ENCODE data around the gene TADA2B.
"Not testable (repeated sequence)": the region's sequence is repeated elsewhere in the genome, so short reads cannot be mapped to it uniquely, and the experiment has no call there.

Gene TADA2B

DNA sequence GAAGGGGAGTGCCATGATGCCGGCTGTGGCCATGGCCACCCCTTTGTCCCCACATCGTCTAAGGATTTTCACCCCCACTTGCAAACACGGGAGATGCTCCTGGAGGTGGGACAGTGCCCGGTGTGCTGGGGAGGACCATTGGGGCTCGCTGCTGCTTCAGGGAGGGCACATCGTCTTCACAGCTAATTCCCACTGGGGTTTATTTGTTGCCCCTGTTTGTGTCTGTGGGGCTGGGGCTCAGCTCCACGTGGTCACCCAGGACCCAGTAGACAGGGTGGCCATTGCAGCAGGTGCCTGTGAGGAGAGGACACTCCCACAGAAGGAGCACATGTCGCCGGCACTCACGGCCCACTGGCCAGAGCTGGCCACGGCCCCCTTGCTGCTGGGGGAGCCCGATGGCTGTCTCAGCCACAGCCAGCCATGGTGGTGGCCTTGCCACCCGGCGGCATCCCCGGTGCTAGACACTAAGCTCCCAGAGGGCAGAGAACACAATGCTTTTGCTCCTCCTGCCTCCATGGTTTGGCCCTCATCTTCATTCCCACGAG lies 52.5 kb downstream of the TADA2B start:
- DNase-seq (ENCODE audit: low read depth in 2 of 2), result no peak
- no peak overlapping the region for H3K4me3 ChIP-seq (replicated peaks in 1 of 2; ENCODE audit: low read depth in 2 of 2, low read length in 2 of 2)
- TF ChIP-seq CTCF (IDR thresholded peaks at IDR 0.05; ENCODE audit: low read depth, low read length), result no peak

DNA sequence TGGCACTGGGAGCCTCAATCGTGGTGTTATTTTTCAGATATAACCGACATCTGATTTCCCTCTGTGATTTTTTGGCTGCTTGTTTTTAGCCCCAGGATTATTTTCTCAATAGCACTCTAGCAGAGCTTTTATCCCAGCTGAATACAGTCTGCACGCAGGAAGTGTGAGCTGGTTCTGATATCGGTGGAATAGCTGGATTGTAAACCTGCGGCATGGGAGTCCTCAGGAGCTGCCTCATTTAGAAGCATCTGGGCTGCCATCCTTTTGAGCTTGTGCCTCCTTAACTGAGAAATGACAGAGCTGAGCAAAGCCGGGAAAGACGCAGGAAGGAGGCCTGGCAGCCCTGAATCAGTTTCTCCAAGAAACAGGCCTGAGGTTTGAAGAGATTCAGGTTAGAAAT lies 53.1 kb downstream of the TADA2B start:
- TF ChIP-seq CTCF (IDR thresholded peaks at IDR 0.05; ENCODE audit: low read depth, low read length), result no peak

GRCh38 chr4:7101692-7102515 lies 58.7 kb downstream of the TADA2B start:
- no peak overlapping the region for H3K4me3 ChIP-seq (replicated peaks in 1 of 2; ENCODE audit: low read depth in 2 of 2, low read length in 2 of 2)
- peak; percentile 48 to 59 for DNase-seq (ENCODE audit: low read depth in 2 of 2)
- peak; percentile 77 for TF ChIP-seq CTCF (IDR thresholded peaks at IDR 0.05; ENCODE audit: low read depth, low read length)

More for the DNA sequence above, 53.1 kb downstream of the TADA2B start:
- no peak for DNase-seq (ENCODE audit: low read depth in 2 of 2)
- H3K4me3 ChIP-seq (replicated peaks in 1 of 2; ENCODE audit: low read depth in 2 of 2, low read length in 2 of 2), result no peak overlapping the region

DNA sequence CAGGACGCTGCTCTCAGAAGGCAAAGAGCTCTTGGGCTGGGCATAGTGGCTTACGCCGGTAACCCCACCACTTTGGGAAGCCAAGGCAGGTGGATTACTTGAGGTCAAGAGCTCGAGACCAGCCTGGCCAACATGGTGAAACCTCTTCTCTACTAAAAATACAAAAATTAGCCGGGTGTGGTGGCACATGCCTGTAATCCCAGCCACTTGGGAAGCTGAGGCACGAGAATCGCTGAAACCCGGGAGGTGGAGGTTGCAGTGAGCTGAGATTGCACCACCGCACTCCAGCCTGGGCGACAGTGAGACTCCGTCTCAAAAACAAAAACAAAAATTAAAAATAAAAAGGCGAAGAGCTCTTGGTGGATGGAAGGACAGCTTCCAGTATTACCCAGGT lies 59.3 kb downstream of the TADA2B start:
- H3K4me3 ChIP-seq (replicated peaks in 1 of 2; ENCODE audit: low read depth in 2 of 2, low read length in 2 of 2), result peak overlapping the region; percentile 51 to 56
- DNase-seq (ENCODE audit: low read depth in 2 of 2), result not testable (repeated sequence)

GRCh38 chr4:7103031-7103606 lies 59.9 kb downstream of the TADA2B start:
- H3K4me3 ChIP-seq (replicated peaks in 1 of 2; ENCODE audit: low read depth in 2 of 2, low read length in 2 of 2), result peak overlapping the region; percentile 51 to 56
- no peak for TF ChIP-seq CTCF (IDR thresholded peaks at IDR 0.05; ENCODE audit: low read depth, low read length)
- DNase-seq (ENCODE audit: low read depth in 2 of 2), result peak; percentile 61

DNA sequence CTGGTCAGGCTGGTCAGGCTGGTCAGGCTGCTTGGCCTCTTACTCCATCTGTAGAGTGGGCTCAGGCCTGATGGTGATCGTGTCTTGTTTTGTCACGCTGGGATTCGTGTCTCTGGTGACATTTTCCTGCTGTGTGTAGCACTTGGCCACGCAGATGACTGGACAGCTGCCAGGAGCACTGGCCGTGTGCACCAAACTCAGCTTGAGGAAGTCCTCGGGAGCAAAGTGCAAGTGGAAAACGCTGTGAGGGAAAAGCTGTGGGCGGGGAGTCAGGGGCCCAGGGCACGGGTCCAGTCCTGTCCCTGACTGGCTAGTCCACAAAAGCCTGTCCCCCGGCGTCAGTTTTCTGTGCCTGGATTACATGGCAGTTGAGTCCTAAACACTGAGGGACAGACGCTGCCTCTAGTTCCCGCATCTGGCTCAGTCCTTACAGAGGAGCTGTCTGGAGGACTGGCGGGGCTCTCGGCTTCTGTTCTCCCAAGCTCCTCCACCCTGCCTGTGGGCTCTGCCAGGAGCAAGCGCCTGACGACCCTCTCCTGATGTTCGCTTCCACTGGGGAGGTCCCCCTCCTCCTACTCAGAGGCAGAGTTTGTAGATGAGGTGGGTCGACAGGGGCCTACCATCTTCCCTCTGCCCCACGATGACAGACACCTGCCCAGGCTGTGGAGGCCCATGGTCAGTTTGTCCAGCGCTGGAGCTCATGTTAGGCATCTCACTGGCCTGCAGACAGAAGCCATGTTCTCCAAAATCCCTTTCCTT lies 60.6 kb downstream of the TADA2B start:
- H3K4me3 ChIP-seq (replicated peaks in 1 of 2; ENCODE audit: low read depth in 2 of 2, low read length in 2 of 2), result peak overlapping the region; percentile 13 to 56
- DNase-seq (ENCODE audit: low read depth in 2 of 2), result no peak
- TF ChIP-seq CTCF (IDR thresholded peaks at IDR 0.05; ENCODE audit: low read depth, low read length), result no peak
